K562 (cell line): ENCODE measurements around the gene GLE1. TPM values are rescaled to one million over a fixed set of nuclear protein-coding genes. Genes with fewer than 3 reads are reported as not detected.
A peak's percentile ranks its signal among the peaks of the same experiment; 100 is the strongest.

Experiments
- DIDO1 ChIP-seq: fragments of 450-650 bp; IDR thresholded peaks from 2 replicates; pipeline ENCODE4 v1.6.1; 2016; ENCODE audit warnings: low read depth, missing biosample characterization, missing genetic modification characterization
- EZH2 ChIP-seq: IDR thresholded peaks from 2 replicates; pipeline ENCODE4 v1.6.1; 2012; ENCODE audit warnings: low read depth, mild to moderate bottlenecking, inconsistent platforms, low read length, borderline replicate concordance
- FOS ChIP-seq: IDR thresholded peaks from 3 replicates; pipeline ENCODE4 v1.6.1; 2011; ENCODE audit not compliant: insufficient read length; ENCODE audit errors: extremely low read depth
- JUND ChIP-seq, 2 experiments: IDR thresholded peaks; 2 replicates in 1 of 2; 3 replicates in 1 of 2; pipeline ENCODE4 v1.6.1; 2011; ENCODE audit warnings: borderline replicate concordance in 2 of 2, low read depth in 2 of 2, low read length in 2 of 2, improper control_type of control experiment in 1 of 2, missing biosample characterization in 1 of 2, missing genetic modification characterization in 1 of 2, missing genetic modification reagents in 1 of 2
- LARP7 ChIP-seq: fragments of 450-650 bp; IDR thresholded peaks from 2 replicates; pipeline ENCODE4 v1.6.1; 2016
- SP1 ChIP-seq: sonication (generic); formaldehyde crosslinking; IDR thresholded peaks from 2 replicates; pipeline ENCODE4 v1.8.1; 2022; ENCODE audit warnings: mild to moderate bottlenecking, missing genetic modification reagents
- SPI1 ChIP-seq: IDR thresholded peaks from 2 replicates; pipeline ENCODE4 v1.6.1; 2011; ENCODE audit warnings: low read depth, low read length, control low read depth, borderline replicate concordance
- TEAD2 ChIP-seq: fragments of 450-650 bp; IDR thresholded peaks from 2 replicates; pipeline ENCODE4 v1.6.1; 2016; ENCODE audit warnings: missing genetic modification characterization, control low read depth, missing compliant biosample characterization
- TEAD4 ChIP-seq, 2 experiments: sonication (generic) in 1 of 2; formaldehyde crosslinking in 1 of 2; IDR thresholded peaks; 2 replicates each; pipeline versions ENCODE4 v1.6.1 to v1.8.0; 2012 to 2022; ENCODE audit warnings: borderline replicate concordance in 1 of 2, inconsistent platforms in 1 of 2, low read length in 1 of 2, mild to moderate bottlenecking in 1 of 2, missing genetic modification reagents in 1 of 2
- TGIF2 ChIP-seq: sonication (generic); formaldehyde crosslinking; IDR thresholded peaks from 2 replicates; pipeline ENCODE4 v1.8.1; 2022; ENCODE audit warnings: mild to moderate bottlenecking, missing genetic modification reagents, moderate library complexity
- ZNF77 ChIP-seq: fragments of 250-450 bp; sonication (Bioruptor Pico); IDR thresholded peaks from 2 replicates; pipeline ENCODE4 v1.5.0; 2020
- polyA plus RNA-seq, 8 experiments: library from polyadenylated mRNA; depleted of rRNA in 4 of 8; stranded (reverse) in 5 of 8; unstranded in 3 of 8; fragments of >200 nt; fragmentation: Nextera tagmentation in 2 of 8; fragmentation: Illumina TruSeq in 1 of 8; extraction: Ambion mirVana in 2 of 8; extraction: Trizol in 1 of 8; gene quantifications; 2 replicates each; pipeline versions ENCODE4 v1.2.1 to v1.2.3, GENCODE V29; 2011 to 2014; ENCODE audit warnings: inconsistent platforms in 1 of 8, missing spikeins in 1 of 8
- total RNA-seq, 7 experiments: library from RNA; depleted of rRNA in 6 of 7; stranded (reverse); fragments of >200 nt in 6 of 7; fragmentation: Illumina TruSeq in 2 of 7; extraction: Trizol in 2 of 7; gene quantifications; 2 replicates each; pipeline versions ENCODE4 v1.2.1 to v1.2.3, GENCODE V29; 2011 to 2021; ENCODE audit warnings: low replicate concordance in 1 of 7
- TF ChIP-seq, protein P1 (sequence below): fragments of 250-450 bp; sonication (Bioruptor Pico); IDR thresholded peaks from 2 replicates; pipeline ENCODE4 v1.4.0; 2020; ENCODE audit warnings: mild to moderate bottlenecking, moderate library complexity, borderline replicate concordance
- TF ChIP-seq, protein P2 (sequence below), 2 experiments: fragments of 450-650 bp in 1 of 2; sonication (generic) in 1 of 2; formaldehyde crosslinking in 1 of 2; IDR thresholded peaks in 1 of 2; conservative IDR thresholded peaks in 1 of 2; 2 replicates each; pipeline versions ENCODE4 v1.6.1 to v1.8.1; 2016 to 2023; ENCODE audit warnings: mild to moderate bottlenecking in 2 of 2, moderate library complexity in 2 of 2, inconsistent platforms in 1 of 2, missing genetic modification reagents in 1 of 2
- TF ChIP-seq, protein P3 (sequence below): sonication (generic); formaldehyde crosslinking; IDR thresholded peaks from 2 replicates; pipeline ENCODE4 v1.8.1; 2023; ENCODE audit warnings: mild to moderate bottlenecking, missing genetic modification reagents

Gene GLE1
- total and polyA plus RNA-seq, 9 of the 15 experiments (the other 6 are each of a cell fraction or from before 2014, with no cell fraction given): 15.9 to 44.8 (median 37.6) TPM

DNA sequence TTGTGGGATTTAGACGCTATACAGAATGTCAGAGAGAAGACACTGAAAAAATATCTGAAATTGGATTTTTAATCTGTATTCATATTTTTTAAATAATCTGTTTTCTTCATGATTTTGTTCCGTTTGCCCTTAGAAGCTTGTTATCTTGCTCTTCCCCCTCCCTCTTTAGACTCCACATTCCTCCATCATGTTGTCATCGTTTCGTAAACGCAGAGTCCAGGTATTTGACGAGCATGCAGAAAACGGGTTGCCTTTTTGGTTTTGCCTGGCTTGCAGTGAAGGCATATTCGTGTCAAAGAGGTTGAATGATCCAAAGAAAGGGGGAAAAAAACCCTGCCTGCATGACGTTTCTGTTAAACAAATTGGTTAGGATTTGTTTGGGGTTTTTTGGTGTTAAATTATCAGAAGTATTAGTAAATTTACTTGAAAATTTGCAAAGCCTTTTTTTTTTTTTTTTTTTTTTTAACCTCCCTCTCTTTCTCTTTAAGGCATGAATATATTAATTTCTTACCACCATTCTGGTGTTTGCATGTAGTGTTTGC lies 50.7 kb downstream of the GLE1 start (continued):
- TF ChIP-seq, protein P1, sequence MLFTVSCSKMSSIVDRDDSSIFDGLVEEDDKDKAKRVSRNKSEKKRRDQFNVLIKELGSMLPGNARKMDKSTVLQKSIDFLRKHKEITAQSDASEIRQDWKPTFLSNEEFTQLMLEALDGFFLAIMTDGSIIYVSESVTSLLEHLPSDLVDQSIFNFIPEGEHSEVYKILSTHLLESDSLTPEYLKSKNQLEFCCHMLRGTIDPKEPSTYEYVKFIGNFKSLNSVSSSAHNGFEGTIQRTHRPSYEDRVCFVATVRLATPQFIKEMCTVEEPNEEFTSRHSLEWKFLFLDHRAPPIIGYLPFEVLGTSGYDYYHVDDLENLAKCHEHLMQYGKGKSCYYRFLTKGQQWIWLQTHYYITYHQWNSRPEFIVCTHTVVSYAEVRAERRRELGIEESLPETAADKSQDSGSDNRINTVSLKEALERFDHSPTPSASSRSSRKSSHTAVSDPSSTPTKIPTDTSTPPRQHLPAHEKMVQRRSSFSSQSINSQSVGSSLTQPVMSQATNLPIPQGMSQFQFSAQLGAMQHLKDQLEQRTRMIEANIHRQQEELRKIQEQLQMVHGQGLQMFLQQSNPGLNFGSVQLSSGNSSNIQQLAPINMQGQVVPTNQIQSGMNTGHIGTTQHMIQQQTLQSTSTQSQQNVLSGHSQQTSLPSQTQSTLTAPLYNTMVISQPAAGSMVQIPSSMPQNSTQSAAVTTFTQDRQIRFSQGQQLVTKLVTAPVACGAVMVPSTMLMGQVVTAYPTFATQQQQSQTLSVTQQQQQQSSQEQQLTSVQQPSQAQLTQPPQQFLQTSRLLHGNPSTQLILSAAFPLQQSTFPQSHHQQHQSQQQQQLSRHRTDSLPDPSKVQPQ (CRISPR knock-in tag): no peak
- TF ChIP-seq LARP7 (no peak), SP1 (CRISPR knock-in tag) (no peak), SPI1 (no peak), DIDO1 (tag) (no peak), TGIF2 (CRISPR knock-in tag) (no peak), TEAD4 (IDR thresholded peaks at IDR 0.05; ENCODE audit: low read length) (peak; percentile 75), TEAD4 (CRISPR knock-in tag; IDR thresholded peaks at IDR 0.05; ENCODE audit: borderline replicate concordance) (no peak), FOS (no peak), EZH2 (no peak), TEAD2 (tag) (peak; percentile 66; the same call in 1 of the 2 replicates), ZNF77 (CRISPR knock-in tag) (no peak), JUND (IDR thresholded peaks at IDR 0.05; ENCODE audit: borderline replicate concordance, low read depth, low read length) (peak; percentile 84), JUND (tag; IDR thresholded peaks at IDR 0.05; ENCODE audit: borderline replicate concordance, low read depth, low read length) (peak; percentile 81; the same call in 1 of the 3 replicates)
- TF ChIP-seq, protein P2, sequence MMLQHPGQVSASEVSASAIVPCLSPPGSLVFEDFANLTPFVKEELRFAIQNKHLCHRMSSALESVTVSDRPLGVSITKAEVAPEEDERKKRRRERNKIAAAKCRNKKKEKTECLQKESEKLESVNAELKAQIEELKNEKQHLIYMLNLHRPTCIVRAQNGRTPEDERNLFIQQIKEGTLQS (IDR thresholded peaks at IDR 0.05): peak; percentile 86
- TF ChIP-seq, protein P2 (CRISPR knock-in tag; conservative IDR thresholded peaks at IDR 0.05): no peak
- TF ChIP-seq, protein P3, sequence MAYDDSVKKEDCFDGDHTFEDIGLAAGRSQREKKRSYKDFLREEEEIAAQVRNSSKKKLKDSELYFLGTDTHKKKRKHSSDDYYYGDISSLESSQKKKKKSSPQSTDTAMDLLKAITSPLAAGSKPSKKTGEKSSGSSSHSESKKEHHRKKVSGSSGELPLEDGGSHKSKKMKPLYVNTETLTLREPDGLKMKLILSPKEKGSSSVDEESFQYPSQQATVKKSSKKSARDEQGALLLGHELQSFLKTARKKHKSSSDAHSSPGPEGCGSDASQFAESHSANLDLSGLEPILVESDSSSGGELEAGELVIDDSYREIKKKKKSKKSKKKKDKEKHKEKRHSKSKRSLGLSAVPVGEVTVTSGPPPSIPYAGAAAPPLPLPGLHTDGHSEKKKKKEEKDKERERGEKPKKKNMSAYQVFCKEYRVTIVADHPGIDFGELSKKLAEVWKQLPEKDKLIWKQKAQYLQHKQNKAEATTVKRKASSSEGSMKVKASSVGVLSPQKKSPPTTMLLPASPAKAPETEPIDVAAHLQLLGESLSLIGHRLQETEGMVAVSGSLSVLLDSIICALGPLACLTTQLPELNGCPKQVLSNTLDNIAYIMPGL (CRISPR knock-in tag): no peak
